HUES6 (cell line): ENCODE measurements around the gene B4GALNT2.
A peak's percentile ranks its signal among the peaks of the same experiment; 100 is the strongest.
"Not testable (repeated sequence)": the region's sequence is repeated elsewhere in the genome, so short reads cannot be mapped to it uniquely, and the experiment has no call there.

Source experiments
- H3K27ac ChIP-seq: 2 replicates; pipeline ENCODE4 v1.7.0; 2013; ENCODE audit warnings: low read depth, mild to moderate bottlenecking, low read length, inconsistent platforms
- H3K27me3 ChIP-seq: 2 replicates; pipeline ENCODE4 v1.6.1; 2013; ENCODE audit warnings: low read length; ENCODE audit not compliant: control insufficient read depth, insufficient read depth
- H3K36me3 ChIP-seq: 2 replicates; pipeline ENCODE4 v1.6.1; 2013; ENCODE audit warnings: low read length; ENCODE audit not compliant: control insufficient read depth, insufficient read depth
- H3K4me1 ChIP-seq: 2 replicates; pipeline ENCODE4 v1.6.1; 2013; ENCODE audit warnings: low read length; ENCODE audit not compliant: control insufficient read depth, insufficient read depth
- H3K4me3 ChIP-seq: 2 replicates; pipeline ENCODE4 v1.5.1; 2013; ENCODE audit warnings: low read depth, low read length
- H3K9ac ChIP-seq: one replicate; pipeline ENCODE4 v1.6.1; 2013; ENCODE audit warnings: mild to moderate bottlenecking, low read length
- H3K9me3 ChIP-seq: 2 replicates; pipeline ENCODE4 v1.6.1; 2013; ENCODE audit warnings: low read depth, low read length; ENCODE audit not compliant: control insufficient read depth, insufficient read depth

The B4GALNT2 gene

GRCh38 chr17:49180998-49181635 lies 48.5 kb downstream of the B4GALNT2 start:
- H3K4me1 ChIP-seq: no peaks in the 10 kb centered on the region
- peaks cover 34% of the 10 kb centered on the region for H3K9me3 ChIP-seq
- H3K27ac ChIP-seq: no peak overlapping the region
- no peaks in the 10 kb centered on the region for H3K36me3 ChIP-seq
- H3K27me3 ChIP-seq: no peaks in the 10 kb centered on the region
- H3K9ac ChIP-seq: no peak overlapping the region
- no peak overlapping the region for H3K4me3 ChIP-seq

GRCh38 chr17:49183341-49183740 lies 50.8 kb downstream of the B4GALNT2 start:
- Histone ChIP-seq H3K4me1 (no peaks in the 10 kb centered on the region), H3K27me3 (no peaks in the 10 kb centered on the region), H3K4me3 (no peak overlapping the region), H3K9me3 (peaks cover 21% of the 10 kb centered on the region), H3K9ac (no peak overlapping the region), H3K27ac (no peak overlapping the region), H3K36me3 (no peaks in the 10 kb centered on the region)

DNA sequence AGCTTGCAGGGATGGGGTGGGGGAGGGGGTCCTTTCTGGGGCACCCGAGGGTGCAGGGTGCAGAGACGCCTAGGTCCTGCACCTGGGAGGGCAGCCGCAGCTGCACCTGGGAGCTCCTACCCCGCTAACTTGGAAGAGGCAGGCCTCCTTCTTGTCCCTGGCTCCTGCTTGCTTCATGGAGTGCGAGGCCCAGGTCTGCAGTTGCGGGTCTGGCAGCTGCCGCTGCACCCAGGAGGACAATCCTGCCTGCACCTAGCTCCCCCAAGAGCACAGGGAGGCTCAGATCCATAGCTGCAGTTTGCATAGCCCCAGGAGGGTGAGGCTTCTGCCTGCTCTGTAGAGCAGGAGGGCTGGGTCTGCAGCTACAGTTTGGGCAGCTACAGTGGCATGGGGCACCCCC lies 51.2 kb downstream of the B4GALNT2 start:
- no peaks in the 10 kb centered on the region for H3K27me3 ChIP-seq
- H3K9ac ChIP-seq: no peak overlapping the region
- no peaks in the 10 kb centered on the region for H3K4me1 ChIP-seq
- H3K27ac ChIP-seq: no peak overlapping the region
- H3K36me3 ChIP-seq: no peaks in the 10 kb centered on the region
- peaks cover 21% of the 10 kb centered on the region for H3K9me3 ChIP-seq
- H3K4me3 ChIP-seq: no peak overlapping the region

DNA sequence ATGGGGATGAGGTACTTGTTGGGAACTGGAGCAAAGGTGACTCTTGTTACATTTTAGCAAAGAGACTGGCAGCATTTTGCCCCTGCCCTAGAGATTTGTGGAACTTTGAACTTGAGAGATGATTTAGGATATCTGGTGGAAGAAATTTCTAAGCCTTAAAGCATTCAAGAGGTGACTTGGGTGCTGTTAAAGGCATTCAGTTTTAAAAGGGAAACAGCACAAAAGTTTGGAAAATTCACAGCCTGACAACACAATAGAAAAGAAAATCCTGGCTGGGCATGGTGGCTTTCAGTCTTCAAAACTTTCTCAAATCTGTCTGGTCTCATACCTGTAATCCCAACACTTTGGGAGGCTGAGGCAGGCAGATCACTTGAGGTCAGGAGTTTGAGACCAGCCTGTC lies 52.0 kb downstream of the B4GALNT2 start:
- not testable (repeated sequence) for H3K27ac ChIP-seq, H3K4me1 ChIP-seq, H3K9ac ChIP-seq, H3K27me3 ChIP-seq, H3K36me3 ChIP-seq, H3K4me3 ChIP-seq
- H3K9me3 ChIP-seq: peaks cover 21% of the 10 kb centered on the region

GRCh38 chr17:49185381-49185780 lies 52.8 kb downstream of the B4GALNT2 start:
- H3K4me3 ChIP-seq, H3K27me3 ChIP-seq, H3K9ac ChIP-seq, H3K4me1 ChIP-seq, H3K27ac ChIP-seq, H3K36me3 ChIP-seq: not testable (repeated sequence)
- peaks cover 21% of the 10 kb centered on the region for H3K9me3 ChIP-seq

DNA sequence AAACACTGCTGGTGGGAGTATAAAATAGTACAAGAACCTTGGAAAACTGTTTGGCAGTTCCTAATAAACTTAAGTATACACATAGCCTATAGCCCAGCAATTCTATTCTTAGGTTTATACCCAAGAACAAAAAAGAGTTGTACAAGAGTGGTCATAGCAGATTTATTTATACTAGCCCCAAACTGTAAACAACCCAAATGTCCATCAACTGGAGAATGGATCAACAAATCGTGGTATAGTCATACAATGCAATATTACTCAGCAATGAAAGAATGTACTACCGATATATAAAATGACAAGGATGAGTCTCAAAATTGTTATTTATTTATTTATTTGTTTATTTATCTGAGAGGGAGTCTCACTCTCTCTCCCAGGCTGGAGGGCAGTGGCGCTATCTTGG lies 54.7 kb downstream of the B4GALNT2 start:
- Histone ChIP-seq H3K4me3 (no peak overlapping the region), H3K27me3 (no peaks in the 10 kb centered on the region), H3K36me3 (no peaks in the 10 kb centered on the region), H3K4me1 (no peaks in the 10 kb centered on the region), H3K27ac (no peak overlapping the region), H3K9ac (no peak overlapping the region), H3K9me3 (peaks cover 21% of the 10 kb centered on the region)

- Histone ChIP-seq H3K27ac (no peak overlapping the region), H3K9me3 (no peaks in the 10 kb centered on the region), H3K4me3 (no peak overlapping the region), H3K27me3 (no peaks in the 10 kb centered on the region), H3K36me3 (no peaks in the 10 kb centered on the region), H3K4me1 (no peaks in the 10 kb centered on the region), H3K9ac (no peak overlapping the region)
Observed at GRCh38 chr17:49190932-49191331, 58.4 kb downstream of the B4GALNT2 start.

- Histone ChIP-seq H3K9me3 (no peaks in the 10 kb centered on the region), H3K27me3 (no peaks in the 10 kb centered on the region), H3K27ac (peak overlapping the region; percentile 78; the same call in 1 of the 2 replicates), H3K4me1 (no peaks in the 10 kb centered on the region), H3K9ac (peak overlapping the region; percentile 92), H3K36me3 (no peaks in the 10 kb centered on the region), H3K4me3 (peak overlapping the region; percentile 90)
Observed at GRCh38 chr17:49191409-49191916, 58.9 kb downstream of the B4GALNT2 start.

DNA sequence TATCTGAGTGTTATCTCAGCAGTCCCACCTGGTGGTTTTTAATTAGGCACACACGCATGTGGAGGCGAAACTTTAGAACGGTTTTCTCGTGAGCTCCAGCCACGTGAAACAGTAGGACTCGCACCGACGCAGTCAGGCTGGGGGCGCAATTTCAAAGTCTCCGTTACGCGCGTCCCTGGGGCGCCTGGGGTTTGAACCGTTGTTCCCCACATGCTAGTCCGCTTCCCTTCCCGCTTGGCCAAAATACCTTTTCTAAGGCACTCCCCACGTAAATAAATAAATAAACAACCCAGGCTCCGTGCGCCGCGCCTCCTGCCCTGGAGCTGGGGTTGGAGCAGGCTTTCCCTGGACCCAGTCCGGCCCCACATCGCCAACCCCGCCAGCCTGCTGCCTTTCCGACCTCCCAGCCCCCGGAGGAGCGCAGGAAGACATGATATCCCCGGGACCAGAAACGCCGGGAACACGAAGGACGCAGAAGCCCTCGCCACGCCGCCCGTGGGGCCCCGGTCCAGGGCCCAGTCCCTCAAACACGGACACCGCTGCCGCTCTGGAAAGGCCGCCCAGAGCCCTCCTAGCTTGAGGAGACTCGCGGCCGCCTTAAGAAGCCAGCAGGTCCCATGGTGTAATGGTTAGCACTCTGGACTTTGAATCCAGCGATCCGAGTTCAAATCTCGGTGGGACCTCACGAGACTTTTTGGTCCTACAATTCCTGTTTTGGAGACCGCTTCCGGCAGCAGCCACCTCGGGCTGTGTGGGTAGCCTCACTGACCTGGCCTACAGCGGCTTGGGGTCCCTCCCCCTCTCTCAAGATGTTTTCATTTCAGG lies 59.6 kb downstream of the B4GALNT2 start:
- Histone ChIP-seq H3K9ac (peak overlapping the region; percentile 92), H3K27me3 (no peaks in the 10 kb centered on the region), H3K36me3 (no peaks in the 10 kb centered on the region), H3K4me1 (no peaks in the 10 kb centered on the region), H3K27ac (peak overlapping the region; percentile 78), H3K4me3 (peak overlapping the region; percentile 90), H3K9me3 (no peaks in the 10 kb centered on the region)

- H3K27me3 ChIP-seq: no peaks in the 10 kb centered on the region
- H3K36me3 ChIP-seq: no peaks in the 10 kb centered on the region
- H3K4me3 ChIP-seq: peak overlapping the region; percentile 90
- no peaks in the 10 kb centered on the region for H3K9me3 ChIP-seq
- no peaks in the 10 kb centered on the region for H3K4me1 ChIP-seq
- H3K27ac ChIP-seq: no peak overlapping the region; the same call in 1 of the 2 replicates
- H3K9ac ChIP-seq: peak overlapping the region; percentile 54
Observed at GRCh38 chr17:49193513-49194296, 61.1 kb downstream of the B4GALNT2 start.

DNA sequence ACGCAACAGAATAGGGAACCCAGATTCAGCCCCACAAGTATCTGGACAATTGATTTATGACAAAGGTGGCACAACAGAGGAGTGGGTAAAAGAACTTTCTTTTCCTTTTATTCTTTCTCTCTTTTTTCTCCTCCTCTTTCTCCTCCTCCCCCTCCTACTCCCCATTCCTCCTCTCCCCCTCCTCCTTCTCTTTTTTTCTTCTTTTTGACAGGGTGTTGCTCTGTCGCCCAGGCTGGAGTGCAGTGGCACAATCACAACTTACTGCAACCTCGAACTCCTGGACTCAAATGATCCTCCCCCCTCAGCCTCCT lies 61.7 kb downstream of the B4GALNT2 start:
- no peak overlapping the region for H3K9ac ChIP-seq
- H3K9me3 ChIP-seq: no peaks in the 10 kb centered on the region
- peak overlapping the region; percentile 90; the same call in 1 of the 2 replicates for H3K4me3 ChIP-seq
- H3K27ac ChIP-seq: no peak overlapping the region
- H3K27me3 ChIP-seq: no peaks in the 10 kb centered on the region
- H3K36me3 ChIP-seq: no peaks in the 10 kb centered on the region
- H3K4me1 ChIP-seq: no peaks in the 10 kb centered on the region
